ENCODE data around the gene TMPRSS4. TPM values are rescaled to one million over a fixed set of nuclear protein-coding genes. Genes with fewer than 3 reads are reported as not detected.

TMPRSS4 gene
- total RNA-seq, 1 experiment from 2014 or later: 1.4 TPM

DNA sequence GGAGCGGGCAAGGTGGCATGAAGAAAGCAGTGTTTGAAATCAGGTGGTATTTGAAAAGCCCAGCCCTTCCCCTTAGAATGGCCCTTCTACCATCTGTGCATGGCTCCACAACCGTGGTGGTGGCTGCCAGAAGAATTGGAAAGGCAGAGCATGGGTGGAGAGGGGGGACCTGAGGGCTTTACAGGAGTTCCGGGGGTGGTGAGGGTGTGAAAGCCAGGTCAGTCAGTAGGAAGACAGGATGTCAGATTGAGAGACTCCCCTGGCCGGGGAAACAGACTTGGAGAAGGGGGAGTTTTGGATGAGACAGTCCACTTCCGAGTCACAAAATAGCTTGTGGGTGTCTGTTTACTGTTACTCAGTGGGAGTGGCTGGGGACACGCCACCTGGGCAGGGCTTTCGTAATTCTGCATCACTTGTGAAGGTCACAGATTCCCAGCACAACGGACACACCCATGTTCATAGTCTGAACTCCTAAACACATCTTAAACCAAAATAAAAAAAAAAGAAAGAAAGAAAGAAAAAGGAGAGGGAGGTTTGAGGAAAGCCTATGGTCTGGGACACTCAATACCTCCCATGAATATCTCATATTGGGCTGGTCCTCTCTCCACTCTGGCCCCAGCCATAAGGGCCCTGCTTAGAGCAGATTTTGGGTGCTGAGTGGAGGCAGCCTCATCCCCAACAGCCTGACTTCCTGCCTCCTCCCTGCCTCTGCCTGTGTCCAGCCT is 34.3 kb downstream of the TMPRSS4 start (continued):
- TF ChIP-seq, protein P1, sequence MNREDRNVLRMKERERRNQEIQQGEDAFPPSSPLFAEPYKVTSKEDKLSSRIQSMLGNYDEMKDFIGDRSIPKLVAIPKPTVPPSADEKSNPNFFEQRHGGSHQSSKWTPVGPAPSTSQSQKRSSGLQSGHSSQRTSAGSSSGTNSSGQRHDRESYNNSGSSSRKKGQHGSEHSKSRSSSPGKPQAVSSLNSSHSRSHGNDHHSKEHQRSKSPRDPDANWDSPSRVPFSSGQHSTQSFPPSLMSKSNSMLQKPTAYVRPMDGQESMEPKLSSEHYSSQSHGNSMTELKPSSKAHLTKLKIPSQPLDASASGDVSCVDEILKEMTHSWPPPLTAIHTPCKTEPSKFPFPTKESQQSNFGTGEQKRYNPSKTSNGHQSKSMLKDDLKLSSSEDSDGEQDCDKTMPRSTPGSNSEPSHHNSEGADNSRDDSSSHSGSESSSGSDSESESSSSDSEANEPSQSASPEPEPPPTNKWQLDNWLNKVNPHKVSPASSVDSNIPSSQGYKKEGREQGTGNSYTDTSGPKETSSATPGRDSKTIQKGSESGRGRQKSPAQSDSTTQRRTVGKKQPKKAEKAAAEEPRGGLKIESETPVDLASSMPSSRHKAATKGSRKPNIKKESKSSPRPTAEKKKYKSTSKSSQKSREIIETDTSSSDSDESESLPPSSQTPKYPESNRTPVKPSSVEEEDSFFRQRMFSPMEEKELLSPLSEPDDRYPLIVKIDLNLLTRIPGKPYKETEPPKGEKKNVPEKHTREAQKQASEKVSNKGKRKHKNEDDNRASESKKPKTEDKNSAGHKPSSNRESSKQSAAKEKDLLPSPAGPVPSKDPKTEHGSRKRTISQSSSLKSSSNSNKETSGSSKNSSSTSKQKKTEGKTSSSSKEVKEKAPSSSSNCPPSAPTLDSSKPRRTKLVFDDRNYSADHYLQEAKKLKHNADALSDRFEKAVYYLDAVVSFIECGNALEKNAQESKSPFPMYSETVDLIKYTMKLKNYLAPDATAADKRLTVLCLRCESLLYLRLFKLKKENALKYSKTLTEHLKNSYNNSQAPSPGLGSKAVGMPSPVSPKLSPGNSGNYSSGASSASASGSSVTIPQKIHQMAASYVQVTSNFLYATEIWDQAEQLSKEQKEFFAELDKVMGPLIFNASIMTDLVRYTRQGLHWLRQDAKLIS (CRISPR knock-in tag; IDR thresholded peaks at IDR 0.05; ENCODE audit: borderline replicate concordance): no peak
- TF ChIP-seq KAT7 (CRISPR knock-in tag; IDR thresholded peaks at IDR 0.05; ENCODE audit: borderline replicate concordance): no peak
- no peak for TF ChIP-seq EMX1 (CRISPR knock-in tag; IDR thresholded peaks at IDR 0.05)
- no peak for TF ChIP-seq ZNF232 (CRISPR knock-in tag; IDR thresholded peaks at IDR 0.05)
- TF ChIP-seq, protein P2, sequence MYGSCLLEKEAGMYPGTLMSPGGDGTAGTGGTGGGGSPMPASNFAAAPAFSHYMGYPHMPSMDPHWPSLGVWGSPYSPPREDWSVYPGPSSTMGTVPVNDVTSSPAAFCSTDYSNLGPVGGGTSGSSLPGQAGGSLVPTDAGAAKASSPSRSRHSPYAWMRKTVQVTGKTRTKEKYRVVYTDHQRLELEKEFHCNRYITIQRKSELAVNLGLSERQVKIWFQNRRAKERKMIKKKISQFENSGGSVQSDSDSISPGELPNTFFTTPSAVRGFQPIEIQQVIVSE (CRISPR knock-in tag; IDR thresholded peaks at IDR 0.05; ENCODE audit: borderline replicate concordance): no peak

DNA sequence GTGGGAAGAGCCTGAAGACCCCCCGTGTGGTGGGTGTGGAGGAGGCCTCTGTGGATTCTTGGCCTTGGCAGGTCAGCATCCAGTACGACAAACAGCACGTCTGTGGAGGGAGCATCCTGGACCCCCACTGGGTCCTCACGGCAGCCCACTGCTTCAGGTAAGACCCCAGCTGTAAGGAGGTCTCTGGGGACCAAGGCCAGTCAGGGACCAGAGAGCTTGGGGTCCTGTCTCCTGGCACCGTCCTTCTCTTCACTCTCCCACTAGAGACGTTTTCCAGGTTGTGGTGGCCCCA is 34.8 kb downstream of the TMPRSS4 start:
- no peaks in the 10 kb centered on the region; the same call in 1 of the 2 replicates for H3K27me3 Mint-ChIP-seq (ENCODE audit: low read depth)
- CTCF ChIA-PET: no interaction called here
- TF ChIP-seq IRF2 (CRISPR knock-in tag; IDR thresholded peaks at IDR 0.05; ENCODE audit: borderline replicate concordance, low read depth) (no peak), ZNF532 (CRISPR knock-in tag; IDR thresholded peaks at IDR 0.05; ENCODE audit: borderline replicate concordance) (no peak), NR2C2 (CRISPR knock-in tag; IDR thresholded peaks at IDR 0.05) (no peak), TEAD1 (CRISPR knock-in tag; IDR thresholded peaks at IDR 0.05) (no peak), ATF6 (CRISPR knock-in tag; IDR thresholded peaks at IDR 0.05) (no peak), HMGA2 (CRISPR knock-in tag; IDR thresholded peaks at IDR 0.05) (no peak)
- TF ChIP-seq, protein P3, sequence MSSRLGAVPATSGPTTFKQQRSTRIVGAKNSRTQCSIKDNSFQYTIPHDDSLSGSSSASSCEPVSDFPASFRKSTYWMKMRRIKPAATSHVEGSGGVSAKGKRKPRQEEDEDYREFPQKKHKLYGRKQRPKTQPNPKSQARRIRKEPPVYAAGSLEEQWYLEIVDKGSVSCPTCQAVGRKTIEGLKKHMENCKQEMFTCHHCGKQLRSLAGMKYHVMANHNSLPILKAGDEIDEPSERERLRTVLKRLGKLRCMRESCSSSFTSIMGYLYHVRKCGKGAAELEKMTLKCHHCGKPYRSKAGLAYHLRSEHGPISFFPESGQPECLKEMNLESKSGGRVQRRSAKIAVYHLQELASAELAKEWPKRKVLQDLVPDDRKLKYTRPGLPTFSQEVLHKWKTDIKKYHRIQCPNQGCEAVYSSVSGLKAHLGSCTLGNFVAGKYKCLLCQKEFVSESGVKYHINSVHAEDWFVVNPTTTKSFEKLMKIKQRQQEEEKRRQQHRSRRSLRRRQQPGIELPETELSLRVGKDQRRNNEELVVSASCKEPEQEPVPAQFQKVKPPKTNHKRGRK (CRISPR knock-in tag; IDR thresholded peaks at IDR 0.05; ENCODE audit: borderline replicate concordance): no peak
- TF ChIP-seq, protein P1 (CRISPR knock-in tag; IDR thresholded peaks at IDR 0.05; ENCODE audit: borderline replicate concordance): no peak
- TF ChIP-seq, protein P4, sequence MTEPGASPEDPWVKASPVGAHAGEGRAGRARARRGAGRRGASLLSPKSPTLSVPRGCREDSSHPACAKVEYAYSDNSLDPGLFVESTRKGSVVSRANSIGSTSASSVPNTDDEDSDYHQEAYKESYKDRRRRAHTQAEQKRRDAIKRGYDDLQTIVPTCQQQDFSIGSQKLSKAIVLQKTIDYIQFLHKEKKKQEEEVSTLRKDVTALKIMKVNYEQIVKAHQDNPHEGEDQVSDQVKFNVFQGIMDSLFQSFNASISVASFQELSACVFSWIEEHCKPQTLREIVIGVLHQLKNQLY (CRISPR knock-in tag; IDR thresholded peaks at IDR 0.05): no peak
- H3K9me3 Mint-ChIP-seq: no peaks in the 10 kb centered on the region
- no peaks in the 10 kb centered on the region for H3K36me3 Mint-ChIP-seq
- H3K4me1 Mint-ChIP-seq: peaks cover 14% of the 10 kb centered on the region
- H3K27ac Mint-ChIP-seq: no peak overlapping the region
- H3K4me3 Mint-ChIP-seq: no peak overlapping the region
- DNase-seq (ENCODE audit: low spot score): no peak
- POLR2A ChIA-PET: no interaction called here
- ATAC-seq: no peak

Data from WTC11 (cell line).